Stimulated activated CD8-positive, alpha-beta memory T cell treated with anti-CD3 and anti-CD28 coated beads, Interleukin-4, amount 100 ng/mL, for 4 hours (primary cell): ENCODE data around the gene HOPX.
A peak's percentile ranks its signal among the peaks of the same experiment; 100 is the strongest.
"Not testable (repeated sequence)": the region's sequence is repeated elsewhere in the genome, so short reads cannot be mapped to it uniquely, and the experiment has no call there.

Experiments used
- DNase-seq, 2 donors: peaks; one replicate each; pipeline ENCODE4 v3.0.0-alpha.2; 2020; ENCODE audit warnings: low read depth in 2 of 2, low spot score in 1 of 2

Gene HOPX

DNA sequence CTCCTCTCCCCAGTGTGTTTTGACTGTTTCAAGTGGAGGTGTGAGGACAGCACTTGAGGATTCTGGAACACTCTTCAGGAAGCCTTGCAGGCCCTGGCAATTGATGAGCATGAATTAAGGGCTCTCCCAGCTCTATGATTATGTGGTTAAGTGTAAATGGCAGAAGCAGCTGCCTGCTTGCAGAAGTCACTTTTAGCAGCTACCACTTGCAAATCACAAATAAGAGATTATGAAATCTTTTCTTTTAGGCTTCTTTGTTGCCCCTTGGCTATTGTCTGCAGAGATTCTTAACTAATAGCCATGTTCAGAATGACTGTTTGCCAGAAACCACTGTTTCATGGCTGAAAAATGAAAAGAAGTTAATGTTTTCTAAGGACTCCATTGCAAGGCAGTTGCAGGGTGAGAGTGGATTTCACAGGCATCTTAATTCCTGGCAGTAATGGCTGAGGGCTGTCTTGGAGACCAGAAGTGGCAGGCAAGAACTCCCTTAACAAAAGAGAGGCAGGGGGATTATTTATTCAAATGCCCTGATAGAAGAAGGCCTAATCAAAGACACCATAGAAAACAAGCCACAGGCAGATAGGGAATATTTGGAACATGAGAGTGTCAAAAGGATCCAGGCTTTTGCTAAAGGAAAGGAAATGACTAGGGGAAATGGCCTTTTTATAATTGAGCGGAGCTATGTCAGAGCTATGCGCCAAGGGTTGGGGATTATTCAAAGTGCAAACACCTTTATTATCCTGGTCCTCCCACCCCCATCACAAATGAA lies 8.3 kb upstream of the HOPX start:
- no peak for DNase-seq

DNA sequence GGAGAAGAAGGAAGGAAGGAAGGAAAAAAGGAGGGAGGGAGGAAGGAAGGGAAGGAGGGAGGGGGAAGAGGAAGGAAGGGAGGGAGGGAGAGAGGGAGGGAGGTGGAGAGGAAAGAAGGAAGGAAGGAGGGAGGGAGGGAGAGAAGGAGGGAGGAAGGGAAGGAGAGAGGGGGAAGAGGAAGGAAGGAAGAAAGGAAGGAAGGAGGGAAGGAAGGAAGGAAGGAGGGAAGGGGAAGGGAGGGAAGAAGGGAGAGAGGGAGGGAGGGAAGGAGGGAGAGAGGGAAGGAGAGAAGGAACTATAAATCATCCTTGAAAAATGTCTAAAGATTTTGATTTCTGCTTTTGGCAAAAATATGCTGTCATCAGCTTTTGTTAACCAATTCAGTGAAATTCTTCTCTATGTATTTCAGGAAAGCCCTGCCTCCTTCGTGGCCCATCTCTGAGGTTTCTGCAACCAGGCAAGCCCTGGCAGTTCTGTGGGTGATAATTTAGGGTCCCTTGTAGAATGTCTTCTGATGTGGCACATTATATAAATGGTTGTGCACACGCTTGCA lies 7.1 kb upstream of the HOPX start:
- DNase-seq = no peak

DNA sequence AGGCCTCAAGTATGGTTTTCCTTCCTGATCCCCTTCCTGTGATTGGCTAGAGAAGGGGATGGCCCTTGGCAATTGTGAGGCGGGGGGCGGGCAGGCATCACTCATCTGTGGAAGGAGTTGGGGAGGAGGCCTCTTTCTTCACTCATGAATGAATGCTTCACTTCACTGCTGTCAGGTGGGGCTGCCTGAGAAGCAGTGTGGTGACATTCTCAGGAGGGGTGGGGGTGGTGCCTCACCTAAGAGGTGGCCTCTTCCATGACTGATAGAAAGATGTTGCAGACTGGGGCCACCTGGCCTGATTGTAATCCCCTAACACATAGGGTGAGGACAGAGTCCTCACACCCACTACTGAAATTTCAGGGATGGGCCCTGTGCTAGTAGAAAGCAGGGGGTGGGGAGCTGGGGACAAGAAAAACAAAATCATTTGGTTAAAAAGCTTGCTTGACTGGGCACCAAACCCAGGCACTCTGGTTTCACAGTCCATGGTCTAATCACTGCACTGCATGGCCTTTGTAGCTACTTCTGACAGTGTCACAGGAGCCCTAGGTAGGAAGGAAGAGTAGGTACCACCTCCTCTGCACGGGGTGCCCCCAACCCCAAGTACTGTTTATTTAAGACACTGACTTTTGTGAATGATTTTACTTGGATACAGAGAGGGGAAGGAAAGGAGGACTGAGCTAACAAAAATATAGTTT lies 5.6 kb upstream of the HOPX start:
- no peak for DNase-seq

DNA sequence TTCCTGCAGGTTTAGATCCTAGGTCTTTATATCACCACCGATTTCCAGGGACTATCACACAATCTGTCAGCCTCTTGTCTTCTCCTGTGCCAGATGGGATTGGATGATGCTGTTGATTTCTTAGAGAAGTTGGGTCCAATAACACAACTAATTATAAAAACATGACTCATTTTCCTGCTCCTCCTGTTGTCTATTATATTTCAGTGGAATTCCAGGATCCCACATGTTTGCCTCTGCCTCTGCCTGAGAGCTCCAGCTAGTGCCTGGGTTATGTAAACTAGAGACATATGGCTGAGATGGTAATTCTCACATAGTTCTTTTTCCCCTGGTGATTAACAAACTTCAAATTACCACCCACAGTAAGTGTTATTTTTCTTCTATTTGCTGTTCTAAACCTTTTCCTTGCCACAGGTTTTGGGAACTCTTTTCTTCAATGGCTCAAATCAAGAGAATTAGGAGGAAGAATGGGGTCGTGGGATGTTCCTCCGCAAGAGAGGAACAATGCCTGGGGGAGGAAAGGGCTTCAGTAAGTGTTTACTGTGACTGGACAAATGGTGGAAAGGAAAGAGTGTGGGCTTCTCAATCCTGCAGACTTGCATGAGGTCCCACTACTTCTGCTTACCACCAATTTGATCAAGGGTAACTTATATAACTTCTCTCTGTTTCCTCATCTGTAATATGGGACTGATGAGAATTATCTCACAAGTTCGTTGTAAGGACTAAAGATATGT lies 3.4 kb upstream of the HOPX start:
- no peak for DNase-seq

DNA sequence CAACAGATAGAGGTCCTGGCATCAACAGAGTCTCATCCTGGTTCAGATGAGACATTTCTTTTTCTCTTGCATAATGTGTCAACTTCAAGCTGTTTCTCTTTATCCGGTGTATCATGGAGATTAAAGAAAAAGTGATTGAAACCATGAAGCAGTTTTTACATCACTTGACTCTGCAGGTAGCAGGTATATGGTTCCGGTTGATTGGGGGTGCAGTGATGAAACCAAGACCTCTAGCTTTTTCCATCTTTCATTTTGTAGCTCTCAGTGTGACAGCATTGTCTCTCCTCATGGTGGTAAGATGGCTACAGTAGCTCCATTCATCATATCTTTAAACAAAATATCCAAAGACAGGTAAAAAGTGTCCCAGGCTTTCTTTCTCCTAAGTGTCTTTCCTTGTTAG lies 2.4 kb upstream of the HOPX start:
- no peak for DNase-seq

DNA sequence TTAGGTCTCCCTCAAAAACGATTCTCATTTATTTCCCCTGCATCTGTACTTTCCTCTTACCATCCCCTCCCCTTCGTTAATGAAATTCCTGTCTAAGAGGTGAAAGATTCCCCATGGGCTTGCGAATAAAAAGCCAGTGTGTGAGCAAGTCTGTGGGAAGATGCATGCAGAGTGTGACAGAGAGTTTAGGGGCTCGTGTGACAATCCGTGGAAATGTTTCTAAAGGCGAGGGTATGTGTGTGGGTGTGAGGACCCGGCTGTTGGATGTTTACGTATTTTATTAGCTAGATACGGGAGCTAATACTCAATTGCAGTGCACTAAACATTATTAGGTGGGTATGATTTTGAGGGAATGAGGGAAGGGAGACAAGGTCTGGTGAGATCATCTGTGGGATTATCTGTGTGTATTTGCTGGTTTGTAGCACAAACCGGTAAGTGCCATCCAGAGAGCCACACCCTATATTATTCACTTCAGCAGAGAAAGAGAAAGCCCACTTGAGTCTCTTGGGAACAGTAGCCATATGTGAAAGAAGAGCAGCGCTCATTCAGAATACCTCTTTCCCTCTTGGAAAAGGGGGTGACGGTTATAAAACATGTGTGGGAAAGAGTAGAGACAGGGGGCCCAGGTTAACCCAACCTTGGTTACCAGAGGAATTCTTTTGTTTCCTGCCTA lies 893 bp upstream of the HOPX start:
- no peak for DNase-seq

DNA sequence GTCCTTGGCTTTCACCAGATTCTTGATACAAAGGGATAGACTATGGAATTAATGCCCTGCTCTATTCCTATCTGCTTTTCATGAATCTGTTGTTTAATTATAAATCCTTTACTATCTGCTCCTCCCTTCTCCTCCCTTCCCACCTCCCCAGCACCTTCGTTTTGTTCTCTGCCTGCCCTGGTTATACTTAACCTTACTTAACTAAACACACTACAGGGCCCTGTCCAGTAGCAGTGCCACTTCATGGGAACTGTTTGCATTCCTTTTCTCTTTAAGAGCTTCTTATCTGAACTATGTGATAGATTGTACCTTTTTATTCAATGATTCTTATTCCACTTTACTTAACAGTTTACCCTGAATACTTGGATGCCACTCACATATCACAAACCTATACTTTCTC lies 830 bp downstream of the HOPX start:
- DNase-seq = no peak

DNA sequence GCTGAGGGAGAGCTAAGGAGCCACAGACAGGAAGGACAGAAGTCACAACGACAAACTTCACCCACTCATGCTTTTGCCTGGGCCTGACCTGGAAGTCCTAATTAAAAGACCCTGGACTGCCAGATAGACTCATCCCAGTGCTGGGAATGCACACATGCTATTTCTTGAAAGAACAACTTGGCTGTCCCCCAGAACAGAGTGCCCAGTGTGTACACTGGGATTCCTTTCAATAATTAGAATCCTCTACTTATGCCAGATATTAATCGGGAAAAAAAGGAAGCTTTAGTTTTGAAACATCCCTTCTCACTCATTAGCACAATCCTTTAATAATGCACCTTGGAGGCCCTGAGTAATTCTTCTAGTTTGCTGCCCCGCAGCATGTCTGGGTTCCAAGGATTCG lies 3.4 kb downstream of the HOPX start:
- no peak for DNase-seq

DNA sequence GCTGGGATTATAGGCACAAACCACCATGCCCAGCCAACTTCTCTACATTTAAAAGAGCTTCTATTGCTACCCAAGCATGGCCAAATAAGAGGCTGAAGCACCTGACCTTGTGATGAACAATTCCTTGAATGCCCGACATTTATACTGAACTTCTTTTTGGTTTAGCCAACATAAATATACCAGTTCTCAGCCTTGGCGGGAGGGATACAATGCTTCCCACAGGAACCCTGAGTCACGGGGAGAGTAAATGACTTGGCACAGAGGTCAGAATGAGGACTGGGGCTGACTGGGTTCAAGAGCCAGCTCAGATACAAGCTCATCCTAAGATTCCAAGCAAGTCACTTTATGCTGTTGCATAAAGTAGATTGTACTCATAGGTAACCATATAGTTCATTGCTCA lies 6.1 kb downstream of the HOPX start:
- no peak for DNase-seq

DNA sequence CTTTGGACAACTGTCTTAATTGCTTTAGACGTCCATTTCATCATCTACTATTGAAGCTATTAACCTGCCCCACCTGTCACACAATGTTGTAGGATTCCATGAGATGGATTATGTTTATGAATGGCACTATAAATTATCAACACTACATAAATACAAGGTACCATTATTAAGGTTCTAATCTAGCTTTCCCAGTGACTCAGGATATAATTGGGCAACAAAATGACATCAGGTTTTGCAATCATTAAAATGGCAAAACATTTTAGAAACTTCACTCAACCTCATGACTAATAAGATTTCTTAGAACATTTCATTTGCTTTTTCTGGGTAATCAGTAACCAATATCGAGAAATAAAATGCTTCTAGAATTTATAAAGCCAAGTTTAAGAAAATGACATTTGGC lies 9.2 kb downstream of the HOPX start:
- DNase-seq = no peak

DNA sequence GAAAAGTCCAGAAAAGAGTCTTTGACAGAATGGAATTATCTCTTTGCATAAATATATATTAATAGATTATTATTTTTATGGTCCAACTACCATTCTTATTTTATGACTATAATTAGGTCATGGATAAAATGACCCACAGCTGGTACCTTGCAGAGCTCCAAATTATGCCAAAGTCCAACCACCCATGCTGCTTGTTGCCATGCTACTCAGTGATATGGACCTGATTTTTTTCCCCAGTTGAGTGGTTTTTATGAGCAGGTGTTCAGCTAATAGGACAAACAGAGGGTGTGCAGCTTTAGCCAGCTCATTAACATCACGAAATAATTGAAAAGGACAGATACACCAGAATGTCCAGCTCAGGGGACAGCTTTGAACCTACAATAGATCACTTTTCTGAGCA lies 9.7 kb downstream of the HOPX start:
- no peak for DNase-seq

DNA sequence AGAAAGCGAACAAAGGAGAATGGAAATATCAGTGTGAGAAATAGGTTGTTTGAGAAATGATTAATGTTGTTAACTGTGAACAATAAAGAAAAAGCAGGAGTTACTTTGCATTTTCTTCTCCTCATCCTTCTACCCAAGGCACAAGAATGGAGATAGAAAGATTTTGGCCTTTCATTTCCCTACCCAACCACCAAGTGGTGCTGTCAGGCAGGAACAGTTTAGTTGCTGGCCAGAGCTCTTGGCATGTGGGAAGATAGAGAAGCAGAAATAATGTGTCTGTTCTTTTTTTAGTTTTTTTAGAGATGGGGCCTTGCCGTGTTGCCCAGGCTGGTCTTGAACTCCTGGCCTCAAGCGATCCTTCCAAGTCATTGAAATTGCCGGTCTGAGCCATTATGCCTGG lies 12.8 kb downstream of the HOPX start:
- DNase-seq = no peak

DNA sequence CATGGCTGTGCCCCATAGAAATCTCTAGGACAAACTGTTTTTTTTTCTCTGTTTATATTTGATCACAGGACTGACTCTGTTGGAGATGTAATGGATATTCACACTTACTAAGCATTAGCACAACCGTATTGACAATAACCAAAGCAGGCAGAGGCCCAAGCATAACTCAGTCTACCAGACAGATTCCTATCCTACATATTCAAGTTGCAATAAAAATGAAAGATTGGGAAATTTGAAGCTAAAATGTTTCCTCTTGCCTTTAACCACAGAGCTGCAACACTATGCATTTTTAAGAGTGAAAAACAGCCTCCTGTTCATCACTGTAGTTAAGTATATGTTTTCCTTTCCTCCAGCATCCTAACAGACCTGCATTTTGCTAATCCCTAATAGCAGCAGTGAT lies 13.7 kb downstream of the HOPX start:
- not testable (repeated sequence) for DNase-seq

DNA sequence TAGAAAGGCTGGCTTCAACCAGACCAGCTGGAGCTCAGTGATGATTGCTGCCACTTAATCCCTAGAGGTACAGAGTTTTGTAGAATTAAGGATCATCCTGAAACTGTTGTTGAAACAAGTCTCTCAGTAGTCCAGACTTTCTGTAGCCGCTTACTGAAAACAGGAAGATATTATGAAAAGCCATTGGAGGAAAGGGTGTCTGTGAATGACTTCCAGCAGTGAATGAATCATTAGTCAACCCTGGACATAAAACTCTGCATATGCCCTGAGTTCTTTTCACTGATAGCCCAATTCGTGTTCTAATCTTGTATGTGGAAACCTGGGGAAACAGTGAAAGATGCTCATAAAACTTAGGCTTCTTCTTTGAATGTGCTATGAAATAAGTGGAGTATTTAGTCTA lies 14.8 kb downstream of the HOPX start:
- DNase-seq = no peak

DNA sequence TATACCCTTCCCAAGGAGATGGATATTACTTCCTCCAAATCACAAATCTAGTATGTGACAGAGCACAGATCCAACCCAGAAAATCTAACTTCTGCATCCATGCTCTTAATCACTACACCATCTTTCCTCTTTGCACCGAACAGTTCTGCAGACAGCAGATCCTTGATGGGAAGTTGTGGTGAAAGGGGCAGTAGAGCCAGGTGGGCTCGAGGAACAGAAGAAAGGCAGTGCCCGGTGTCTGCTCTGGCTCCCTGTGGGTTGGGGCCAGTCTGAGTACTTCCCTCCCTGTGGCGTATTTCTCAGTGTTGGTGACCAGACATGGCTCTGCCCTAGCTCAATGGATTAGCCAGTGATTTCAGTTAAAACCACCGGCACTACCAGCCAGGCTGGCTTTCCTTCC lies 15.3 kb downstream of the HOPX start:
- DNase-seq = no peak

DNA sequence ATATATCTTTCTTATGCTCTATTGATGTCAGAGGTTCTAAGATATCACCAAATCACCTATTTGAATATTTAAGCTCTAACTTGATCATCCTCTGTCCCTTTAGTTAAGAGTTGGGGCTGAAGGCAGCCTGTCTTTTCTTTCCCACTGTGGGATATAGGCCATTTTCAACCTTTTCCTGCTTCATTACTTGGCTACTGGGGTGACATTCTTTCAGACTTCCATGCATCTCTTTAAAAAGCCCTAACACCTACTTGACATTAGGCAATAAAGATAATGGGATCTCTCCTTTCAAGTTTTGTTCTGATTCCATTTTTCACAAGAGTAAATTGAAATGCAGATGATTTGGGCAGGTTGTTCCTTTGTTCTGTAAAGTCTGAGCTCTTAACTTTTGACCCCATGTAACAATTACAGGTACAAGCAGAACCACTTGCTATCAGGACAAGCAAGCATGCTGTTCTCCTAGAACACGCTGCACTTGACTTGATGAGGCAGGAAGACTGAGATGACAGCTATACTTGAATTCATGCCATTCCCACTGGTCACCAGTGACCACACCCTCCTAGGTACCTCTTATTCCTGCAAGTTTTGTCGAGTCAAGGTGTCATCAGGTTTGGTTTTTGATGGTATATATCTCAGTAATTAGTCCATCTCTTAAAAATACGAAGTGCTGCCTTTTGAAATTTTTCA lies 18.2 kb downstream of the HOPX start:
- DNase-seq = no peak

DNA sequence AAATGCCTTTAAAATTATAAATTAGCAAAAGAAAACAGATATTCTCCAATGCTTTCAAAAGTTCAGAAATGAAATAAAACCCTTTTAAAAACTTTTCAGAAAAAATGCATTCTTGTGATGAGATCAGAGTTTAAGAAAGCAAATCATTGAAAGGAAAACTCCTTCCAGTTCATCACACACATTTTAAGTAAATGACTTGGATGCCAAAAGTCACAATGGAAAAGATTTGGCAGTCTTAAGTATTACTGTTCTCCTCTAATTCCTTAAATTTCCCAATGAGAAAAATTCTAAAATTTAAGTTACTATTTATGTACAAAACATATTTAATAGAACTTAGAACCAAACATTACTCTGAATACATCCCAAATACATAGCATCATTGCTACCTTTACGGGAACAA lies 21.1 kb downstream of the HOPX start:
- DNase-seq = no peak

DNA sequence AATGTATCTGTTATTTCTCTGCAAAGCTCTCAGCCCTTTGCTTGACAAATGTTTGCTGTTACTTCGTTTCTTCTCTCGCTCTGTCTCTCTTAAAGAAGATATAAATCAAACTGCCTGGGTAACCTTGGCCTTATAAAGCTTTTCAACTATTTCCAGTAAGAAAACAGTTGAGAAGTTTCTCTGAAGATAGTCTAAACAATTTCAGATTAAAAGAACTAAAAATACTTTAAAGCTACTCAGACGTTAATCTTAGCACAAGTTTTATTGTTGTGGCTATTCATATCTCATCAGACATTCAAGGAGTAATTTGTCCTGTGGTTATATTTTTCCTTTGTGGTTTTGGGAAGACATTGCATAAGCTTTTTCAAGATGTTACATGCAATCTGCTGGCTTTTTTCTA lies 22.6 kb downstream of the HOPX start:
- no peak for DNase-seq

DNA sequence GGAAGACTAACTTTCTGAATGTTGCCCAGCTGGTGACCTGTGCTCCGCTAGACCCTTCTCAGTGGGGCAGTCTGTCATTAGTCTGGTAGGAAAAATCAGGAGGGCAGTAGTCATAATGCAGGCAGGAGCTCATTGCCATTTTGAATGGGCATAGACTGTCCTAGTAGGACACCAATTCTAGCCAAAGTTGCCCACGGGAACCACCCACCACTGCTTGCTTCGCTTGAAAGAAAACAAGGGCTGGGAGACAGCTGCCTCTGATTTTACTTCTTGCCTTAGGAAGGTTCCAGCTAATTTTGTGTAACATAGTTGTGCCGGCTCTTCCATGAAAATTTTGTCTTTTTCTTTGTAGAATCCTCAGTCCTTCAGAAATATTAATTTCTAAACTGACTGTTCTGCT lies 23.3 kb downstream of the HOPX start:
- no peak for DNase-seq

DNA sequence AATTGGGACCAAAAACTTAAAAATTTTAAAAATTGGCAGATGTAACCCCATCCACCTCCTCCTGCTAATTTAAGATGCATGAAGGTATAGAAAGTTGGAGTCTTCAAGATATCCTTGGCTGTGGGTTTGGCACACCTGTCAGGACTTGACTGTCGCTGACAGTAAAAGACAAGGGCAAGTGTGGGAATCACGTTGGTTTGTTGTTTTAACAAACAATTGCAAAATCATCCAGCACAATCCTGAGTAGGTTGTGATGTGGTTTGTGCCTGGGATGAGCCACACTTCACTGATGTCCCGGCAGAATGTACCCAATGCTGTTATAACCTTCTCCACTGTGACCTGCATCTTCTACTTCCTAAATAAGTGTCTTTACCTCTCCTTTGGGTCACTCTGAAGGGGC lies 24.0 kb downstream of the HOPX start:
- DNase-seq = no peak

DNA sequence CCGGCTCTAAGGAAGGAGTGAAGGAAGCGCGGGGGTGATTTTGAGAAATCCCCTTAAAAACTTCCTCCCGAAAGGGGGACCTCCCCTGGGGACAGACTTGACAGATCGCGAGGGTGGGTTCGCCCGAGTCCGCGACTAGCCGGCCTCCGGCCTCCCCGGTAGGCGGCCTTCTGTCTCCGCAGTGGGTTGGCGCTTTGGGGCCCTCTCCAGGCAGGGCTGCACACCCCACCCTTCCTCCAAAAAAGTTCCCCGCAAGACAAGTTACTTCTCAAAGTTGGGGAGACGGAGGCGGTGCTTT lies 24.8 kb downstream of the HOPX start:
- DNase-seq = peak in 1 of 2 donors; percentile 47
